HG03108 (cell line): Measurements from ENCODE around the gene EI24.

Experiments used
- ATAC-seq: cut with Tn5 transposase; IDR thresholded peaks from one replicate; pipeline ENCODE4 v1.9.1; 2021; ENCODE audit warnings: moderate library complexity; ENCODE audit not compliant: unreplicated experiment

The EI24 gene

GRCh38 chr11:125626288-125626950 is 57.1 kb downstream of the EI24 start:
- ATAC-seq, result peak; percentile 36

- ATAC-seq, result no peak
Measured at GRCh38 chr11:125627236-125627910, 58.1 kb downstream of the EI24 start.
